ENCODE measurements around the gene RPTOR. TPM values are rescaled to one million over a fixed set of nuclear protein-coding genes. Genes with fewer than 3 reads are reported as not detected.
A peak's percentile ranks its signal among the peaks of the same experiment; 100 is the strongest.

The RPTOR gene
- polyA plus RNA-seq, 1 donor from 2014 or later = 8.0 TPM

GRCh38 chr17:80992948-80993624 is 448.4 kb downstream of the RPTOR start:
- no peaks in the 10 kb centered on the region for H3K79me2 ChIP-seq (replicated peaks; ENCODE audit: insufficient read depth, low read length)
- H3K9me2 ChIP-seq (ENCODE audit: insufficient read depth, low read length) = no peaks in the 10 kb centered on the region
- peak overlapping the region; percentile 82 for H3K4me3 ChIP-seq (ENCODE audit: low read length)
- H4K20me1 ChIP-seq (ENCODE audit: insufficient read depth) = no peaks in the 10 kb centered on the region
- no peaks in the 10 kb centered on the region for H3K36me3 ChIP-seq (ENCODE audit: insufficient read depth, low read length)
- H3F3A ChIP-seq (ENCODE audit: insufficient read depth, low read length, poor library complexity, severe bottlenecking) = no peaks in the 10 kb centered on the region
- no peak for TF ChIP-seq EZH2 (IDR thresholded peaks at IDR 0.05; ENCODE audit: borderline replicate concordance, insufficient read depth, low read length, poor library complexity, severe bottlenecking)
- TF ChIP-seq CTCF (IDR thresholded peaks at IDR 0.05; ENCODE audit: poor library complexity, severe bottlenecking) = no peak
- no peak for TF ChIP-seq SMC3 (conservative IDR thresholded peaks at IDR 0.05; ENCODE audit: poor library complexity)
- TF ChIP-seq POLR2AphosphoS5 (IDR thresholded peaks at IDR 0.05) = no peak
- no peak for TF ChIP-seq MXI1 (conservative IDR thresholded peaks at IDR 0.05; ENCODE audit: poor library complexity, severe bottlenecking)
- no peak for TF ChIP-seq TAF1 (IDR thresholded peaks at IDR 0.05; ENCODE audit: low read depth)
- TF ChIP-seq REST (IDR thresholded peaks at IDR 0.05; ENCODE audit: borderline replicate concordance) = no peak
- TF ChIP-seq RAD21 (conservative IDR thresholded peaks at IDR 0.05) = no peak
- TF ChIP-seq EP300 (conservative IDR thresholded peaks at IDR 0.05; ENCODE audit: poor library complexity, severe bottlenecking) = no peak
- peak overlapping the region; percentile 73 for H3K9ac ChIP-seq (ENCODE audit: low read length)
- H3K9me3 ChIP-seq (ENCODE audit: low read length) = no peaks in the 10 kb centered on the region
- peak overlapping the region; percentile 64 for H3K4me2 ChIP-seq (ENCODE audit: low read length)
- no peaks in the 10 kb centered on the region for H3K27me3 ChIP-seq (ENCODE audit: insufficient read depth, low read depth, low read length)
- no peak overlapping the region for H3K27ac ChIP-seq (ENCODE audit: low read length)
- H2AFZ ChIP-seq (ENCODE audit: low read depth, low read length) = no peak overlapping the region

DNA sequence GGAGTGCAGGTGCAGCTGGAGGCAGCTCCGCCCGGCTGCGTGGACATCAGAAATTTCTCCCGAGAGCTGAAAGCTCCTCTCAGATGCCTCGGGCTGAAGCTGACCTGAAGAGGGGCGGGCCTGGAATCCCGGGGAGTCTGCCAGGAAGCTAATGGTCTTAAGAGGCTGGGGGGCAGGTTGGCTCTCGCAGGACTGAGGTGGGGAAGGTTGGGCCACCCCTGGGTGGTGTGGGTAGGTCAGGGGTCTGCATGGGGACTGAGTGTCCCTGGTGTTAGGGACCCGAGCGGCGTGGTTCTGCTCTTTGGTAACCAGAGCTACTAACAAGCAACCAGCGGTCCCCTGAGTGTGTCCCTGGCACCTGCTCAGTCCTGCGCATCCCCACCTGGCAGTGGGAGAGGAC is 450.5 kb downstream of the RPTOR start:
- Histone ChIP-seq H3K9me3 (ENCODE audit: low read length) (no peaks in the 10 kb centered on the region), H2AFZ (ENCODE audit: low read depth, low read length) (no peak overlapping the region), H3K4me2 (ENCODE audit: low read length) (no peak overlapping the region), H3K79me2 (replicated peaks; ENCODE audit: insufficient read depth, low read length) (no peaks in the 10 kb centered on the region), H3K27me3 (ENCODE audit: insufficient read depth, low read depth, low read length) (no peaks in the 10 kb centered on the region), H3K27ac (ENCODE audit: low read length) (no peak overlapping the region), H3F3A (ENCODE audit: insufficient read depth, low read length, poor library complexity, severe bottlenecking) (no peaks in the 10 kb centered on the region), H3K4me3 (ENCODE audit: low read length) (no peak overlapping the region), H3K9ac (ENCODE audit: low read length) (no peak overlapping the region), H3K9me2 (ENCODE audit: insufficient read depth, low read length) (no peaks in the 10 kb centered on the region), H3K36me3 (ENCODE audit: insufficient read depth, low read length) (no peaks in the 10 kb centered on the region), H4K20me1 (ENCODE audit: insufficient read depth) (no peaks in the 10 kb centered on the region)
- TF ChIP-seq POLR2AphosphoS5 (IDR thresholded peaks at IDR 0.05) (no peak), RAD21 (conservative IDR thresholded peaks at IDR 0.05) (no peak), CTCF (IDR thresholded peaks at IDR 0.05; ENCODE audit: poor library complexity, severe bottlenecking) (no peak), EZH2 (IDR thresholded peaks at IDR 0.05; ENCODE audit: borderline replicate concordance, insufficient read depth, low read length, poor library complexity, severe bottlenecking) (no peak), REST (IDR thresholded peaks at IDR 0.05; ENCODE audit: borderline replicate concordance) (no peak), TAF1 (IDR thresholded peaks at IDR 0.05; ENCODE audit: low read depth) (no peak), MXI1 (conservative IDR thresholded peaks at IDR 0.05; ENCODE audit: poor library complexity, severe bottlenecking) (no peak), SMC3 (conservative IDR thresholded peaks at IDR 0.05; ENCODE audit: poor library complexity) (no peak)
